Measurements from ENCODE around the gene PRR7. TPM values are rescaled to one million over a fixed set of nuclear protein-coding genes. Genes with fewer than 3 reads are reported as not detected.

The PRR7 gene
- total and polyA plus RNA-seq, 7 donors: 0.39 to 3.8 (median 1.8) TPM

- Histone ChIP-seq H3K27ac (no peak overlapping the region), H3K36me3 (ENCODE audit: insufficient read depth in 1 of 2, low read depth in 1 of 2) (no peaks in the 10 kb centered on the region), H3K4me3 (no peak overlapping the region), H3K27me3 (ENCODE audit: insufficient read depth in 3 of 3, low read length in 2 of 3) (peaks cover 0 to 40% (median 23%) of the 10 kb centered on the region in 3 donors), H3K9me3 (no peaks in the 10 kb centered on the region), H3K4me1 (peaks cover 14% of the 10 kb centered on the region)
- intact Hi-C loops (cut with DNase I): loop anchor here in 1 of 2 donors (5.0 kb wide), 1 partner anchor 96 kb away; no protein-coding TSS in a partner anchor
- ATAC-seq (no peak), DNase-seq (no peak)
- no peak for TF ChIP-seq CTCF (IDR thresholded peaks at IDR 0.05)
- 78 to 85% (median 84%) methylated on average over 5 of the region's 5 CpGs for WGBS, 3 donors
These were observed 40.8 kb upstream of the PRR7 start for GRCh38 chr5:177405805-177406204.

- DNase-seq (no peak), ATAC-seq (no peak)
- Histone ChIP-seq H3K4me1 (peaks cover 4% of the 10 kb centered on the region), H3K27me3 (ENCODE audit: insufficient read depth in 3 of 3, low read length in 2 of 3) (peaks cover 0 to 8% (median 1%) of the 10 kb centered on the region in 3 donors), H3K9me3 (no peaks in the 10 kb centered on the region), H3K4me3 (no peak within 1 kb of the TSS), H3K36me3 (ENCODE audit: insufficient read depth in 1 of 2, low read depth in 1 of 2) (no peaks in the 10 kb centered on the region), H3K27ac (no peak within 1 kb of the TSS)
- intact Hi-C loops (cut with DNase I): loop anchor here in 1 of 2 donors (5.0 kb wide), 1 partner anchor 93 kb away; no protein-coding TSS in a partner anchor
- 87 to 88% (median 88%) methylated on average over 9 of the region's 9 CpGs for WGBS, 3 donors
- no peak for TF ChIP-seq CTCF (IDR thresholded peaks at IDR 0.05)
These were observed 37.4 kb upstream of the PRR7 start, which contains the start of gene F12 for GRCh38 chr5:177409043-177409801. Gene F12 (minus strand): TSS chr5:177409564. CDS start chr5:177409527, 37 bp downstream.

GRCh38 chr5:177410575-177410974, 36.0 kb upstream of the PRR7 start:
- no peaks in the 10 kb centered on the region for H3K9me3 ChIP-seq
- H3K27me3 ChIP-seq (ENCODE audit: insufficient read depth in 3 of 3, low read length in 2 of 3): peaks cover 0 to 1% (median 0%) of the 10 kb centered on the region in 3 donors
- ATAC-seq (no peak), DNase-seq (no peak)
- whole genome bisulfite sequencing, 3 donors: 76 to 84% (median 81%) methylated on average over 3 of the region's 3 CpGs
- no peaks in the 10 kb centered on the region for H3K4me1 ChIP-seq
- TF ChIP-seq CTCF (IDR thresholded peaks at IDR 0.05): no peak
- H3K36me3 ChIP-seq (ENCODE audit: insufficient read depth in 1 of 2, low read depth in 1 of 2): no peaks in the 10 kb centered on the region
- intact Hi-C loops (cut with DNase I): no loop called here
- no peak overlapping the region for H3K27ac ChIP-seq
- no peak overlapping the region for H3K4me3 ChIP-seq

- Histone ChIP-seq H3K27me3 (ENCODE audit: insufficient read depth in 3 of 3, low read length in 2 of 3) (no peaks in the 10 kb centered on the region), H3K9me3 (no peaks in the 10 kb centered on the region), H3K27ac (no peak overlapping the region), H3K36me3 (ENCODE audit: insufficient read depth in 1 of 2, low read depth in 1 of 2) (no peaks in the 10 kb centered on the region), H3K4me1 (no peaks in the 10 kb centered on the region), H3K4me3 (no peak overlapping the region)
- ATAC-seq (no peak), DNase-seq (no peak)
- no peak for TF ChIP-seq CTCF (IDR thresholded peaks at IDR 0.05)
- WGBS, 3 donors: 79 to 86% (median 82%) methylated on average over 8 of the region's 8 CpGs
- intact Hi-C loops (cut with DNase I): no loop called here
These were observed 33.9 kb upstream of the PRR7 start for GRCh38 chr5:177412603-177413233.

Data from psoas muscle (tissue), 8 donors.